ENCODE results near the gene NT5DC3. TPM values are rescaled to one million over a fixed set of nuclear protein-coding genes. Genes with fewer than 3 reads are reported as not detected.
"Not testable (repeated sequence)": the region's sequence is repeated elsewhere in the genome, so short reads cannot be mapped to it uniquely, and the experiment has no call there.

NT5DC3 gene
- total and polyA plus RNA-seq, 2 experiments from 2014 or later = 0.91 to 1.8 TPM

DNA sequence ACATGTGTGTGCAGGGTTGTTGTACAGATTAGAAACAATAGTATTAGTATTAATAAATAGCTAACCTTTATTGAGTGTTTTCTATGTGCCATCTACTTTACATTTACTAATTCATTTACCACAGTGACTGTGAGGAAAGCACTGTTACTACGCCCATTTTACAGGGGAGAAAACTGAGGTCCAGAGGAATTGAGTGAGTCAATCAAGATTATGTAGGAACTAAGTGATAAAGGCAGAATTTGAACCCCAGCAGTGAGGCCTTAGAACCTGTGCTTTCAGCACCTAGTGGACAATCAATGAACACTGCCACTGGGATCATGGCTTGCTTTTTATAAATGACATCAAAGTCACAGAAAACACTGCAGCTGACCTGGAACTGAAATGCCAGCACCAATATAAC, 28.2 kb downstream of the NT5DC3 start:
- TF ChIP-seq, protein P1, sequence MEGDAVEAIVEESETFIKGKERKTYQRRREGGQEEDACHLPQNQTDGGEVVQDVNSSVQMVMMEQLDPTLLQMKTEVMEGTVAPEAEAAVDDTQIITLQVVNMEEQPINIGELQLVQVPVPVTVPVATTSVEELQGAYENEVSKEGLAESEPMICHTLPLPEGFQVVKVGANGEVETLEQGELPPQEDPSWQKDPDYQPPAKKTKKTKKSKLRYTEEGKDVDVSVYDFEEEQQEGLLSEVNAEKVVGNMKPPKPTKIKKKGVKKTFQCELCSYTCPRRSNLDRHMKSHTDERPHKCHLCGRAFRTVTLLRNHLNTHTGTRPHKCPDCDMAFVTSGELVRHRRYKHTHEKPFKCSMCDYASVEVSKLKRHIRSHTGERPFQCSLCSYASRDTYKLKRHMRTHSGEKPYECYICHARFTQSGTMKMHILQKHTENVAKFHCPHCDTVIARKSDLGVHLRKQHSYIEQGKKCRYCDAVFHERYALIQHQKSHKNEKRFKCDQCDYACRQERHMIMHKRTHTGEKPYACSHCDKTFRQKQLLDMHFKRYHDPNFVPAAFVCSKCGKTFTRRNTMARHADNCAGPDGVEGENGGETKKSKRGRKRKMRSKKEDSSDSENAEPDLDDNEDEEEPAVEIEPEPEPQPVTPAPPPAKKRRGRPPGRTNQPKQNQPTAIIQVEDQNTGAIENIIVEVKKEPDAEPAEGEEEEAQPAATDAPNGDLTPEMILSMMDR (IDR thresholded peaks at IDR 0.05; ENCODE audit: low read depth, low read length) = no peak
- H3K9me3 ChIP-seq (ENCODE audit: low read depth) = no peaks in the 10 kb centered on the region

GRCh38 chr12:103811791-103812190, 29.2 kb downstream of the NT5DC3 start:
- DNase-seq (ENCODE audit: low read depth in 1 of 2, low spot score in 1 of 2) = no peak

More for the DNA sequence above, 28.2 kb downstream of the NT5DC3 start:
- Histone ChIP-seq H3K36me3 (no peaks in the 10 kb centered on the region), H3K27ac (no peak overlapping the region), H3K4me1 (ENCODE audit: low read depth) (peaks cover 4% of the 10 kb centered on the region), H3K27me3 (peaks cover 6% of the 10 kb centered on the region), H3K4me3 (no peak overlapping the region)
- no peak for DNase-seq (ENCODE audit: low read depth in 1 of 2, low spot score in 1 of 2)

DNA sequence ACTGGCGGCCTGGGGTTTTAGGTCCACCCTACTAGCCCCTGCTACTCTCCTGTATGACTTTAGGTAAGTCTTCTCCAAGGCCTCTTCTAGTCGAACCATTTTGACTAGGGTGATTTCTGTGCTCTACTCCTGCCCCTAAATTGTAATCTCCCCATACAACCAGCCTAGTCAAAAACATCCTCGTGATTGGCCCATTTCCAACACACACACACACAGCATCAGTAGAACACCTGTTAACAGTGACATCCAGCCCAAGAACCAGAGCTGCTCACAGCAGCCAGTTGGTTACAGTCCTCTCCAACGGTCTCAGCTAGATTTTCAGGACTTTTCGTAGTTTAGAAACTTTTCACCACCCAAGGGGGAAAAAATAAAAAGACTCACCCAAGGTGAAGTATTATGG, 30.9 kb downstream of the NT5DC3 start:
- no peak overlapping the region for H3K27ac ChIP-seq
- no peak overlapping the region for H3K4me3 ChIP-seq
- no peaks in the 10 kb centered on the region for H3K27me3 ChIP-seq
- TF ChIP-seq, protein P1 (IDR thresholded peaks at IDR 0.05; ENCODE audit: low read depth, low read length) = no peak
- H3K4me1 ChIP-seq (ENCODE audit: low read depth) = peaks cover 4% of the 10 kb centered on the region
- H3K9me3 ChIP-seq (ENCODE audit: low read depth) = no peaks in the 10 kb centered on the region
- DNase-seq (ENCODE audit: low read depth in 1 of 2, low spot score in 1 of 2) = no peak
- no peaks in the 10 kb centered on the region for H3K36me3 ChIP-seq

More at GRCh38 chr12:103811791-103812190, 29.2 kb downstream of the NT5DC3 start:
- no peaks in the 10 kb centered on the region for H3K36me3 ChIP-seq
- no peaks in the 10 kb centered on the region for H3K27me3 ChIP-seq
- no peak overlapping the region for H3K4me3 ChIP-seq
- H3K4me1 ChIP-seq (ENCODE audit: low read depth) = peaks cover 4% of the 10 kb centered on the region
- H3K27ac ChIP-seq = no peak overlapping the region
- TF ChIP-seq, protein P1 (IDR thresholded peaks at IDR 0.05; ENCODE audit: low read depth, low read length) = no peak
- no peaks in the 10 kb centered on the region for H3K9me3 ChIP-seq (ENCODE audit: low read depth)

GRCh38 chr12:103809639-103810038, 31.4 kb downstream of the NT5DC3 start:
- H3K4me1 ChIP-seq (ENCODE audit: low read depth); H3K4me3 ChIP-seq; H3K9me3 ChIP-seq (ENCODE audit: low read depth); H3K27ac ChIP-seq; H3K27me3 ChIP-seq; DNase-seq (ENCODE audit: low read depth in 1 of 2, low spot score in 1 of 2); H3K36me3 ChIP-seq: not testable (repeated sequence)

- H3K4me1 ChIP-seq (ENCODE audit: low read depth) = peaks cover 4% of the 10 kb centered on the region
- H3K27ac ChIP-seq = no peak overlapping the region
- TF ChIP-seq, protein P1 (IDR thresholded peaks at IDR 0.05; ENCODE audit: low read depth, low read length) = no peak
- DNase-seq (ENCODE audit: low read depth in 1 of 2, low spot score in 1 of 2) = peak in 1 of 2 donors; percentile 74
- no peaks in the 10 kb centered on the region for H3K36me3 ChIP-seq
- no peaks in the 10 kb centered on the region for H3K9me3 ChIP-seq (ENCODE audit: low read depth)
- no peaks in the 10 kb centered on the region for H3K27me3 ChIP-seq
- no peak overlapping the region for H3K4me3 ChIP-seq
These were observed 31.9 kb downstream of the NT5DC3 start for GRCh38 chr12:103809154-103809553.

DNA sequence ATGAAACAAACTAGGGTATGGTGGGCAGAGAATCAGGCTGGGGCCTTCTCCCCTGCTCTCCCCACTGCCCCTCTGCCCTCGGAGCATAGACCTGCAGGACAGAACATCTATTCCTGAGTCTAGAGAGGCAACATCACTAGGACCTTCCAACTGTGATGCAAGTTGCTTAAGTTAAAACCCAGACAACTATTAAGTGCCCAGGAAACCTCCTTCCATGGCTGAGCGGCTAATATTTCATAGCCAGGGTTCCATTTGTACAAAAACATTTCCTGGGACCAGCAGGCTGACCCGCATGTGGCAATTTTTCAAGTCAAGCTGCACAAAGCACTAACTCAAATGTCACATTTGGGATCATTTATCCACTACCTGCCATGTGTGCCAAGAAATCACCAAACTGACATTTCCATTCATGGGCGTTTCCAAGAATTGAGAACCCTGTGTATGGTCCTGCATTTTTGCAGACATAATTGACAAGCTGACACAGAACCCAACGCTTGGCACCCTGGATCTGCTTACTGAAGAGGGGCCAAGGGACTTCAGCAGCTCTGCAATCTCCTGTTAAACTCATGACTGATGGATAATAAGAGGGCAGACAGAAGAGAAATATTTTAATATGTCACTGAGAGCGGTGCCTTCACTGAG, 32.7 kb downstream of the NT5DC3 start:
- Histone ChIP-seq H3K4me3 (no peak overlapping the region), H3K36me3 (no peaks in the 10 kb centered on the region), H3K27me3 (no peaks in the 10 kb centered on the region), H3K9me3 (ENCODE audit: low read depth) (no peaks in the 10 kb centered on the region), H3K27ac (no peak overlapping the region), H3K4me1 (ENCODE audit: low read depth) (peaks cover 4% of the 10 kb centered on the region)
- DNase-seq (ENCODE audit: low read depth in 1 of 2, low spot score in 1 of 2) = no peak
- TF ChIP-seq, protein P1 (IDR thresholded peaks at IDR 0.05; ENCODE audit: low read depth, low read length) = no peak

All from cardiac muscle cell (in vitro differentiated cells and primary cell).